Stimulated activated CD8-positive, alpha-beta memory T cell treated with anti-CD3 and anti-CD28 coated beads, Interleukin-12 subunit alpha, Interleukin-12 subunit beta, amount 100 ng/mL, for 4 hours (primary cell): Measurements from ENCODE around the gene DDX46.
"Not testable (repeated sequence)": the region's sequence is repeated elsewhere in the genome, so short reads cannot be mapped to it uniquely, and the experiment has no call there.

Source experiments
- DNase-seq: peaks from one replicate; pipeline ENCODE4 v3.0.0-alpha.2; 2020; ENCODE audit warnings: low read depth

The DDX46 gene

DNA sequence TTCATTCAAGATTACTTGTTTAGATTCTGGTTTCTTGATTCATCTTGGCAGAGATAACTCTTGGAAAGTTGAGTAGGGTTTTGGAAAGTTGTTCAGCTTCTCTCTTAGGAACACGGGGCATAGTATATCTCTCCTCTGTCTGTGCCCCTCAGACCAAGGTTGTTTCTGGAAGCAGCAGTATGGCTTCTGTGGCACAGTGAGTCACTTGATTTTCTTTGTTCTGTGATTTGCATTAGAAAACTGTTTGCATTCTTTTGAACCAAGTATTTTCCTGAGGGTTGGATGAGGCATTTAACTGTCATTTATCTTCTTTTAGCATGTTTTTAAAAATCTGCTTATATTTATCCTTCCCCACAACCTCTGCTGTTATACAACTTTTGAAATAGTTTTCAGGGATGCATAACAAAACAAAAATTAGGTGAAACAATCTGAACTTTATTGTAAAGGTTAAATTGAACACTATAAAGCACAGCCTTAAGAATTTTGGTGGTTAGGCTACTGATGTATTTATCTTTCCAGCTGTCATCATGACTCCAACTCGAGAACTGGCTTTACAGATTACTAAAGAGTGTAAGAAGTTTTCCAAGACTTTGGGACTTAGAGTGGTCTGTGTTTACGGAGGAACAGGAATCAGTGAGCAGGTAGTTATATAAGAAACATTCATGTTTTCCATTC, 26.5 kb downstream of the DDX46 start:
- DNase-seq: no peak

DNA sequence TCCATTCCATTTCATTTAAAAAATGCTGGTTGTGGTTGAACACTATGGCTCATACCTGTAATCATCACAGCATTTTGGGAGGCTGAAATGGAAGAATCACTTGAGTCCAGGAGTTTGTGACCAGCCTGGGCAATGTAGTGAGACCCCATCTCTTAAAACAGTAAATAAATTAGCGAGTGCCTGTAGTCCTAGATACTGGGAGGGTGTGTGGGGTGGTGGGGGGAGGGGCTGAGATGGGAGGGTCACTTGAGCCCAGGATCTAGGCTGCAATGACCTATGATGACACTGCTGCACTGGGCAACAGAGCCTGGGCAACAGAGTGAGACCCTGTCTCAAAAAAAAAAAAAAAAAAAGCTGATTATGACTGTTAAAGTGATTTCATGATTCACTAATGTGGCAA, 29.1 kb downstream of the DDX46 start:
- DNase-seq: no peak

DNA sequence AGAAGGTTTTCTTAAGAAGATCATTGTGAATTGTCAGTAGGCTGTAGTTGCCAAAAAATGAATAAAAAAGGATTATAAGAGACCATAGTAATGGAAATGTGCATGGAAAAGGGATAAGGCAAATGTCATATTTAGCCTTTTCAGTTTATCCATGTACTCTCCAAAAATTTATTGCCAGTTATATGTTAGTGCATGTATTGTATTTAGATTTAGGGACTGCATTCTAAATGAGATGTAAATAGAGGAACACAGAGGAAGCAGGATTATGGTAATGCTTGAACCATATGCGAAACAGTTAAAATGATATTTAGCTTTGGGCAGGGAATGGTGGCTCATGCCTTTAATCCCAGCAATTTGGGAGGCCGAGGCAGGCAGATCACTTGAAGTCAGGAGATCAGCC, 33.0 kb downstream of the DDX46 start:
- no peak for DNase-seq

DNA sequence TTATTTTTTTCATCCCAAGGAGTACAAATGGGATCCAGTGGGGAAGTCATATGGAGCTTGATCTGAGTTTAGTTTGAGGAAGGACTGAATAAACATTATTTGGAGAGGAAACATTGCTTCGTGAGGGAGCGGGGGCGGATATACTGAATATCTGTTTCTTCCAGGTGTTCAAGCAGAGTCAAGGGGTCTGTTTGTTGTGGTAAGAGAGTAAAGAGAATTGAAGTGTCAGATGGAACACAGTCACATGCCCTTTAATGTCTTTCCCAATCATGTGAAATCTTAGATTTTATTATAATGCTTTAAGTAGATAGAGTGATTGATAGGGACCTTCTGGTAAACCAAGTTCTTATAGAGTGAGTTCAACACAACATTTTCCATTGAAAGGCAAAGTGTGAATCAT, 33.7 kb downstream of the DDX46 start:
- no peak for DNase-seq

DNA sequence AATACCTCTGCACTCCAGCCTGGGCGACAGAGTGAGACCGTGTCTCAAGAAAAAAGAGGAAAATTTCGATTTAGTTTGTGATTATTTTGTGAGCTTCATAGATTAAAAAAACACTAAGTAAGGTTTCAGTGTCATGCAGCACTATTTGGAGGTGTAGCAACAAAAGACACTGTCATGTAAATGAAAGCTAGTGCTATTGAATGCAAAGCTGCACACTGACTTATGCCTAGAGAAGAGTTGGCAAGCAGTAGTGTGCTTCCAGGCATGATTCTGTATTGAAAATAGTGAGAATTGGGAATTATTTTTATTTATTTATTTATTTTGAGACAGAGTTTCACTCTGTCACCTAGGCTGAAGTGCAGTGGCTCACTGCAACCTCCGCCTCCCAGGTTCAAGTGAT, 34.5 kb downstream of the DDX46 start:
- DNase-seq: no peak

DNA sequence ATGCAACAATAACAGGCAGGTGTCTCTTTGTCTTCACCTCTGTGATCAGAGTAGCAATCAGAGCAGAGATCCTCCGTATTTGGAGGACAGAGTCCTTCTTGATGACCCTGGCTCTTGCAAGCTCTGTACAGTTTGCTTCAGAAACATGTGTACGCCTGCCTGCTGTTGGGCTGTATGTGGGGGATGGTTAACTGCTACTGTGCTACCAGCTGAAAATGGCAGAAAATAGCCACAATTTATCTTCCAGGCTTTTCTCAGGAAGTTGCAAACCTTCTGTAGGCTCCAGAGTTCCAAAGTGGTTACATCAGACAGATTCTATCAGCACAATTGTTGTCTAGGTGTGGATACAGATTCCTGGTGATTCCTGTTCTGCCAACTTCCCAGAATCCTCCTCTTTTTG, 35.5 kb downstream of the DDX46 start:
- no peak for DNase-seq

DNA sequence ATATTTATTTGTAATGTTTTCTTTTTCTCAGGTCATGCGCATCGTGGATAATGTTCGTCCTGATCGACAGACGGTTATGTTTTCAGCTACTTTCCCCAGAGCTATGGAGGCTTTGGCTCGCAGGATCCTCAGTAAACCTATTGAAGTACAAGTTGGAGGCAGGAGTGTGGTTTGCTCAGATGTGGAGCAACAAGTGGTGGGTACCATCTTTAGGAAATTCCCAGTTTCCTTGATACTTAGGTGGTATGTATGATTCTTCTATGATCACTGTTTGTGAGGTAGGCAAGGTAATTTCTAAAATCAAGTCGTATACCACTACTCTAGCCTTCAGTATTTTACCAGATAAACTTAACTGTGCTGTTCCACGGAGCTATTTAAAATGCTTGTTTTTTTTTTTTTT, 36.2 kb downstream of the DDX46 start:
- DNase-seq: no peak

DNA sequence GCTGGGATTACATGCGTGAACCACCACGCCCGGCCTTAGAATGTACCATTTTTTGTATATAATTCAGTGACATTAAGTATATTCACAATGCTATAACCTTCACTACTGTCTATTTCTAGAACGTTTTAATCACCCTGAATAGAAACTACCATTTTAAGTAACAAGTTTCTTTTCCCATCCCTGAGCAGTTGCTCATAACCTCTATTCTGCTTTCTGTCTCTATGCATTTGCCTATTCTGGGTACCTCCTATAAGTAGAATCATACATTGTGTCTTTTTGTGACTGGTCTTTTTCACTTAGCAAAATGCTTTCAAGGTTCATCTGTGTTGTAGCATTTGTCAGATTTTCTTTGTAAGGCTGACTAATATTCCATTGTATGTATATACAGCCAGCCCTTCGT, 39.9 kb downstream of the DDX46 start:
- no peak for DNase-seq

GRCh38 chr5:134803821-134804220, 45.2 kb downstream of the DDX46 start:
- DNase-seq: no peak

GRCh38 chr5:134813407-134813806, 54.8 kb downstream of the DDX46 start:
- DNase-seq: no peak

DNA sequence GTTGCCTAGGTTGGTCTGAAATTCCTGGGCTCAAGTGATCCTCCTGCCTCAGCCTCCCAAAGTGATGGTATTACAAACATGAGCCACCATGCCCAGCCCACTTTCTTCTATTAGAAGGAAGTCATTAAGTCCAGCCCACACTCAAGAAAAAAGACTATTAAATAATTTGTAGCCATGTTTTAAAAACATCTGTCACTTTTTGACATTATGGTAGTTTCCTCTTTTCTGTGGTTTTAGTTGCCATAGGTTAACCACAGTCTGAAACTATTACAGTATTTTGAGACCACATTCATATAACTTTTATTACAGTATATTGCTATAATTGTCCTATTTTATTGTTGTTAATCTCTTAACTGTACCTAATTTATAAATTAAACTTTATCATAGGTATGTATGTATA, 55.2 kb downstream of the DDX46 start:
- DNase-seq: no peak

DNA sequence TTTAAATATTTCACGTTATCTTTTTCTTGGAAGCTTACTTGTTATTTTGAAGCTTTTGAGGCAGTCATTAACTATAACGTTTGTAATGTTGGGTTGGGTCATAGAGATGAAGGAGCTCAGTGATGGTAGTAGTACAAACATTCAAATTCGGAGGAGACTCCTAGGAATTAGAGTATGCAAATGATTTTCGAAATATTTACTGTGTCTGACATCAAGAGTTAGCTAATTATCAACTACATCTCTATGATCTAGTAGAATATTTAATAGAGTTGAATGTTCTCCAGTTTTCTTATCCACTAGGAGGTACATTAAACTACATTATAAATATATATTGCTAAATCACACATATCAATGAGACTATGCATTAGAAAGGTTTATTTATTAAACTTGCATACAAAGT, 58.4 kb downstream of the DDX46 start:
- DNase-seq: no peak

DNA sequence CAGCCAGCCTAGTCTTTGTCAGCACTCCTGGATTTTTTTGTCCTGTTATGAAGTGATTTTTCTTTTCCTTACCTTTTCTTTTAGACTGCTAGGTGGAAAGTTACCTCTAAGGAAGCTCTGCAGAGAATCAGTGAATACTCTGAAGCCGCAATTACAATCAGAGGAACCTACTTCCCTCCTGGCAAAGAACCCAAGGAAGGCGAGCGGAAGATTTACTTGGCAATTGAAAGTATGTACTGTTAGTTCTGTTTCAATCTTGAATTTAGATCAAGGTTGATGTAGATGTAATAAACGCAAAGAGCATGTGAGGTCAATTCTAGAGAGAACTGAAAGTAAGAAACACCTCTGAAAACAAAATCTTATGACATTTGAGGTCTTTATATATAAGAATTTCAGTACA, 60.2 kb downstream of the DDX46 start:
- no peak for DNase-seq

DNA sequence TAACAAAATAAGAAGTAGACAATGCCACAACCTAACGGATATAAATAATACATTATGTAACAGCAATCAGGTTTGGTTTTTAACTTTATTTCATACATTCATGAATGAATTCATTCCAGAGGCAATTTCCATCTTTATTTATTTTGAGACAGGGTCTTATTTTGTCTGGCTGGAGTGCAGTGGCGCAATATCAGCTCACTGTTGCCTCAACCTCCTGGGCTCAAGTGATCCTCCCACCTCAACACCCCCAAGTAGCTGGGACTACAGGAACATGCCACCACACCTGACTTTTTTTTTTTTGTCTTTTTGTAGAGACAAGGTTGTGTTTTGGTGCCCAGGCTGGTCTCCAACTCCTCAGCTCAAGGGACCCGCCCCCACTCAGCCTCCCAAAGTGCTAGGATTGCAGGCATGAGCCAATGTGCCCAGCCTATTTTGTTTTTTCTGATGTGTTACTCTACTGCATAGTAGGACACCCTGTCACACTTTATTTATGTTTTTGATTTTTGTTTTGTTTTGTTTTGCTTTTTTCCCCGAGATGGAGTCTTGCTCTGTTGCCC, 60.9 kb downstream of the DDX46 start:
- DNase-seq: no peak

GRCh38 chr5:134821841-134822240, 63.3 kb downstream of the DDX46 start:
- DNase-seq: no peak

DNA sequence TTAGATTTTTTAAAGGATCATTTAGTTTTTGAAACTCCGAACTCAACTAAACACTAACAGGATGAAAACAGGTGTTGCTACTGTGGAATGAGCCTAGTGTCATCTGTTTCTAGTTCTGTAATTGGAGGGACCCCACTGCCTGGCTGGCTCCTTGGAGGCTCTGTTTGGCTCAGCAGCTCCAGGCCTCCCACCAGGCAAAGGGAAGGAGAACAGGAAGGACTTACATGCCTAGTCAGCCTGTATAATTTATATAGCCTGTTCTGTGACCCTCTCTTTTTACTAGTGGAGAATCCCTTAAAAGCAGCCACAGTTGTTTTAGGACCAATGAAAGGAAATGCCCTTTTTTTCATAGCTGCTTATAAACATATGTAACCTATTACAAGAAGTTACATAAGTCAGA, 66.1 kb downstream of the DDX46 start:
- no peak for DNase-seq

- DNase-seq: no peak
Measured at GRCh38 chr5:134825212-134825611, 66.6 kb downstream of the DDX46 start.

- no peak for DNase-seq
Measured at GRCh38 chr5:134833340-134834032, 74.9 kb downstream of the DDX46 start.

DNA sequence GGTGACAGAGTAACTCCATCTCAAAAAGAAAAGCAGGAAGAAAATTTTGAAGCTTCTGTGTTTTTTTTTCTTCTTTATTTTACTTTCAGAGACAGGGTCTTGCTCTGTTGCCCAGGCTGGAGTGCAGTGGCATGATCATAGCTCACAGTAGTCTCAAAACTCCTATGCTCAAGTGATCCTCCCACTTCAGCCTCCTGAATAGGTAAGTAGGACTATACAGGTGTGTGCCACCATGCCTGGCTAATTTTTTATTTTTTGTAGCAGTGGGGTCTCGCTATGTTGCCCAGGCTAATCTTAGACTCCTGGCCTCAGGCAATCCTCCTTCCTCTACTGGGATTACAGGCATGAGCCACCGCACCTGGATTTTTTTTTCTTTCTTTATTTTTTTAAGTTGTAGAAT, 77.0 kb downstream of the DDX46 start:
- no peak for DNase-seq

DNA sequence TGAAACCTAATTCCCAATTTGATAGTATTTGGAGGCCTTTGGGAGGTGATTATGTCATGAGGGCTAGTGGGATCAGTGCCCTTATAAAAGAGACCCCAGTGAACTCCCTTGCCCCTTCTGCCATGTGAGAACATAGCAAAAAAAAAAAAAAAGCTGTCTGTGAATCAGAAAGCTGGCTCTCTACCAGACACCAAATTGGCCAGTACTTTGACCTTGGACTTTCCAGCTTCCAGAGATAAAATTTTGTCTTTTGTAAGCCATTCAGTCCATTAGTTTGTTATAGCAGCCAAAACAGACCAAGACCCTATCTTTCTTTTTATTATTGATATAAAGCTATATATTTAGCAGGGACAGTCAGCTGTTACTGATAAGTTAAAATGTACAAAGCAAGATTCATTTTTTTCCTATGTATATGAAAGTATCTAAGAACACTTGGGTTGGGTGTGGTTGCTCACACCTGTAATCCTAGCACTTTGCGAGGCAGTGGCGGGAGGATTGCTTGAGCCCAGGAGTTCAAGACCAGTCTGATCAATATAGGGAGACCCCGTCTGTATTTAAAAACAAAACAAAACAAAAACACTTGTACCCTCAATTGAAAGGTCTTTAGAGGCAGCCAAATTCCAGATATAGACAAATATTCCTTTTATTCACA, 79.1 kb downstream of the DDX46 start:
- no peak for DNase-seq

- DNase-seq: not testable (repeated sequence)
Measured at GRCh38 chr5:134838361-134838760, 79.8 kb downstream of the DDX46 start.

DNA sequence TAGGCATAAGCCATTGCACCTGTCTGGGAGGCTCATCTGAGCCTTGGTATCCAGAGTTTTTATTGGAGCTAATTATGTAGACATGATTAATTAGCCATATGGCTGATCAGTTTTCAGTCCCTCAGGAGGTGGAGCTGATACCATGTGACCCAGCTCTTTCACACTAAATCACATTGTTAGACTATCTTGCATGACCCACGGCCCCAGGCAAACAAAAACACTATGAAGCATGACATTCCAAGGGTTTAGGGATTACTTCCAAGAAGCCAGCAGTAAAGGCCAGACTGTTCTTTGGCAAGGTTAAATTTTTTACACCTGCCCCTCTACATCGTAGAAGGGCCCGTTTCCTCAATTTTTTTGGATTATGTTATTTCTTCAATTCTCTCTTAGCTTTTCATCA, 82.2 kb downstream of the DDX46 start:
- no peak for DNase-seq

GRCh38 chr5:134844252-134844651, 85.7 kb downstream of the DDX46 start:
- no peak for DNase-seq
